Right kidney (tissue), 1 donor: ENCODE data around the gene GNAL.
"Not testable (repeated sequence)": the region's sequence is repeated elsewhere in the genome, so short reads cannot be mapped to it uniquely, and the experiment has no call there.

Source experiments
- DNase-seq: peaks from one replicate; pipeline ENCODE4 v3.0.0-alpha.2; 2016

Gene GNAL

GRCh38 chr18:11851146-11851805 lies 162.2 kb downstream of the GNAL start, which contains the start of gene CHMP1B:
CHMP1B (plus strand) TSS chr18:11851413; CDS start chr18:11851512, 99 bp downstream.
- DNase-seq, result peak; percentile 88

GRCh38 chr18:11851806-11852337 lies 162.8 kb downstream of the GNAL start:
- no peak for DNase-seq

- not testable (repeated sequence) for DNase-seq
Measured at GRCh38 chr18:11854554-11854953, 165.5 kb downstream of the GNAL start.

GRCh38 chr18:11857177-11857887 lies 168.3 kb downstream of the GNAL start:
- peak; percentile 50 for DNase-seq

- DNase-seq, result no peak
Measured at GRCh38 chr18:11859282-11859830, 170.3 kb downstream of the GNAL start.

GRCh38 chr18:11859903-11860407 lies 170.9 kb downstream of the GNAL start:
- DNase-seq, result no peak

- no peak for DNase-seq
Measured at GRCh38 chr18:11860594-11861450, 171.8 kb downstream of the GNAL start.

GRCh38 chr18:11861583-11862288 lies 172.7 kb downstream of the GNAL start:
- DNase-seq, result no peak

GRCh38 chr18:11862468-11863137 lies 173.5 kb downstream of the GNAL start:
- no peak for DNase-seq

- no peak for DNase-seq
Measured at GRCh38 chr18:11864471-11864870, 175.4 kb downstream of the GNAL start.

- DNase-seq, result no peak
Measured at GRCh38 chr18:11865071-11865470, 176.0 kb downstream of the GNAL start.

GRCh38 chr18:11866329-11866728 lies 177.3 kb downstream of the GNAL start:
- DNase-seq, result no peak

GRCh38 chr18:11866764-11867163 lies 177.7 kb downstream of the GNAL start:
- DNase-seq, result no peak

- no peak for DNase-seq
Measured at GRCh38 chr18:11868230-11868629, 179.2 kb downstream of the GNAL start.

- DNase-seq, result no peak
Measured at GRCh38 chr18:11871501-11871900, 182.4 kb downstream of the GNAL start.

- no peak for DNase-seq
Measured at GRCh38 chr18:11872479-11873136, 183.5 kb downstream of the GNAL start.

- no peak for DNase-seq
Measured at GRCh38 chr18:11873670-11874340, 184.7 kb downstream of the GNAL start.

GRCh38 chr18:11874676-11875075 lies 185.6 kb downstream of the GNAL start:
- no peak for DNase-seq

GRCh38 chr18:11877497-11878135 lies 188.6 kb downstream of the GNAL start:
- no peak for DNase-seq
